Esophagus muscularis mucosa (tissue), 4 donors: Measurements from ENCODE around the gene SLC16A11. TPM values are rescaled to one million over a fixed set of nuclear protein-coding genes. Genes with fewer than 3 reads are reported as not detected.

Source experiments
- DNase-seq: peaks from one replicate; pipeline ENCODE4 v3.0.0-alpha.2; 2017; ENCODE audit errors: extremely low spot score
- H3K27ac ChIP-seq, 4 donors: fragments of 200-600 bp; sonication (generic); replicated peaks in 1 of 4; 1 replicate in 3 of 4; 2 replicates in 1 of 4; pipeline ENCODE4 v1.5.1; 2016 to 2019; ENCODE audit warnings: mild to moderate bottlenecking in 1 of 4
- H3K27me3 ChIP-seq, 4 donors: fragments of 200-600 bp; sonication (generic); one replicate each; pipeline versions ENCODE4 v1.5.1 to v1.6.0; 2016 to 2019
- H3K36me3 ChIP-seq, 4 donors: fragments of 200-600 bp; sonication (generic); one replicate each; pipeline ENCODE4 v1.5.1; 2016 to 2019
- H3K4me1 ChIP-seq, 4 donors: fragments of 200-600 bp; sonication (generic); one replicate each; pipeline ENCODE4 v1.5.1; 2016 to 2019
- H3K4me3 ChIP-seq, 4 donors: fragments of 200-600 bp; sonication (generic); 1 replicate in 2 of 4; 2 replicates in 2 of 4; pipeline ENCODE4 v1.5.1; 2016 to 2019; ENCODE audit warnings: mild to moderate bottlenecking in 4 of 4, moderate library complexity in 1 of 4
- H3K9me3 ChIP-seq, 4 donors: fragments of 200-600 bp; sonication (generic); 1 replicate in 3 of 4; 2 replicates in 1 of 4; pipeline ENCODE4 v1.5.1; 2016 to 2019
- EP300 ChIP-seq: sonication (generic); formaldehyde crosslinking; IDR thresholded peaks from one replicate; pipeline ENCODE4 v1.6.1; 2017; ENCODE audit warnings: antibody characterized with exemption
- POLR2A ChIP-seq: fragments of 450-650 bp; IDR thresholded peaks from one replicate; pipeline ENCODE4 v1.6.1; 2017; ENCODE audit warnings: antibody characterized with exemption, moderate library complexity, mild to moderate bottlenecking, low read depth
- POLR2AphosphoS5 ChIP-seq, 2 donors: sonication (generic); formaldehyde crosslinking; IDR thresholded peaks; one replicate each; pipeline ENCODE4 v1.6.1; 2017; ENCODE audit warnings: antibody characterized with exemption in 2 of 2
- WGBS: methylation state at CpG from one replicate; pipeline ENCODE4 v1.1.5; 2018; 5-methylcytosine and 5-hydroxymethylcytosine counted together
- intact Hi-C: fragments of 100-400 bp; cut with DNase I; formaldehyde crosslinking; loops from one replicate; pipeline ENCODE4 v1.15.1; 2023
- total RNA-seq, 4 donors: library from RNA; depleted of rRNA; stranded (reverse); fragments of >200 nt; gene quantifications; one replicate each; pipeline versions ENCODE4 v1.1.0 to v1.2.1, GENCODE V29; 2016
- TF ChIP-seq, protein P1 (sequence below), 3 experiments: fragments of 200-600 bp in 2 of 3; fragments of 450-650 bp in 1 of 3; sonication (generic) in 2 of 3; IDR thresholded peaks; one replicate each; pipeline ENCODE4 v1.5.1; 2017 to 2019; ENCODE audit warnings: antibody characterized with exemption in 3 of 3, mild to moderate bottlenecking in 2 of 3, moderate library complexity in 1 of 3

The SLC16A11 gene
- total RNA-seq, 4 donors from 2014 or later = 0.17 to 0.99 (median 0.26) TPM; not detected in 1

DNA sequence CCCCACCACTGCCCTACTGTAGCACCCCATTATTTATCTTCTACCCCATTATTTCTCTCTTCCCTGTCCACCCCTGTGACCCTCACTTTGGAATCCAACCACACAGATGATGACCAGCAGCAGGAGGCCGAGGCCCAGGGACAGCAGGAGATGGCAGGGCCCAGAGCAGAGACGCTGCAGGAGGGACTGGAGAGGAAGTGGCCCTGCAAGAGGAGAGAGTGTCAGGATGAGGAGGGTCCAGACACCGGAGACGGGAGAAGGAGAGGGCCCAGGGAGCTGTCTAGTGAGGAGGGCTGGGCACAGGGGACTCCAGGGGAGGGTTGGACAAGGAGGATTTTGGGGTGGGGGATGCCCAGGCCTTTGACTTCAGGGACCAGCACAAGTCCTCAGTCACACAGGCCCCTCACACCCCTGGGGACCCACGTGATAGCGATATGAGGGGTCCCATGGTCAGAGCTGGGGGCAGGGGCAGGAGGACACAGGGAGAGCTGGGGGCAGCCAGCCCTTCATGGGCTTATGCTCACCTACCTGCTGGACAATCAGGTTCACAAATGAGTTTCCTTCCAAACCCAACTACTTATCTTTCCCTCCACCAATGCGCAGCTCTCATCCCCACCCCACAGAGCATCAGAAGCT is 34.1 kb upstream of the SLC16A11 start:
- TF ChIP-seq POLR2AphosphoS5 (IDR thresholded peaks at IDR 0.05) (no peak), EP300 (no peak), POLR2A (no peak)
- TF ChIP-seq, protein P1, sequence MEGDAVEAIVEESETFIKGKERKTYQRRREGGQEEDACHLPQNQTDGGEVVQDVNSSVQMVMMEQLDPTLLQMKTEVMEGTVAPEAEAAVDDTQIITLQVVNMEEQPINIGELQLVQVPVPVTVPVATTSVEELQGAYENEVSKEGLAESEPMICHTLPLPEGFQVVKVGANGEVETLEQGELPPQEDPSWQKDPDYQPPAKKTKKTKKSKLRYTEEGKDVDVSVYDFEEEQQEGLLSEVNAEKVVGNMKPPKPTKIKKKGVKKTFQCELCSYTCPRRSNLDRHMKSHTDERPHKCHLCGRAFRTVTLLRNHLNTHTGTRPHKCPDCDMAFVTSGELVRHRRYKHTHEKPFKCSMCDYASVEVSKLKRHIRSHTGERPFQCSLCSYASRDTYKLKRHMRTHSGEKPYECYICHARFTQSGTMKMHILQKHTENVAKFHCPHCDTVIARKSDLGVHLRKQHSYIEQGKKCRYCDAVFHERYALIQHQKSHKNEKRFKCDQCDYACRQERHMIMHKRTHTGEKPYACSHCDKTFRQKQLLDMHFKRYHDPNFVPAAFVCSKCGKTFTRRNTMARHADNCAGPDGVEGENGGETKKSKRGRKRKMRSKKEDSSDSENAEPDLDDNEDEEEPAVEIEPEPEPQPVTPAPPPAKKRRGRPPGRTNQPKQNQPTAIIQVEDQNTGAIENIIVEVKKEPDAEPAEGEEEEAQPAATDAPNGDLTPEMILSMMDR (IDR thresholded peaks at IDR 0.05) = no peak
- Histone ChIP-seq H3K4me3 (peak overlapping the region in 1 of 4 donors; percentile 7), H3K36me3 (no peaks in the 10 kb centered on the region), H3K4me1 (peaks cover 0 to 4% (median 0%) of the 10 kb centered on the region in 4 donors), H3K27ac (no peak overlapping the region), H3K27me3 (peaks cover 0 to 4% (median 0%) of the 10 kb centered on the region in 4 donors), H3K9me3 (no peaks in the 10 kb centered on the region)
- 79% methylated on average over 7 of the region's 7 CpGs for WGBS
- intact Hi-C loops = no loop called here
- DNase-seq = no peak

GRCh38 chr17:7074931-7075330 is 31.0 kb upstream of the SLC16A11 start:
- Histone ChIP-seq H3K4me3 (no peak overlapping the region), H3K9me3 (no peaks in the 10 kb centered on the region), H3K36me3 (no peaks in the 10 kb centered on the region), H3K27me3 (no peaks in the 10 kb centered on the region), H3K4me1 (no peaks in the 10 kb centered on the region), H3K27ac (no peak overlapping the region)
- intact Hi-C loops = no loop called here
- no peak for DNase-seq
- WGBS = 90% methylated on average over 14 of the region's 14 CpGs
- TF ChIP-seq, protein P1 (IDR thresholded peaks at IDR 0.05) = no peak
- TF ChIP-seq POLR2A (no peak), EP300 (no peak), POLR2AphosphoS5 (IDR thresholded peaks at IDR 0.05) (no peak)

DNA sequence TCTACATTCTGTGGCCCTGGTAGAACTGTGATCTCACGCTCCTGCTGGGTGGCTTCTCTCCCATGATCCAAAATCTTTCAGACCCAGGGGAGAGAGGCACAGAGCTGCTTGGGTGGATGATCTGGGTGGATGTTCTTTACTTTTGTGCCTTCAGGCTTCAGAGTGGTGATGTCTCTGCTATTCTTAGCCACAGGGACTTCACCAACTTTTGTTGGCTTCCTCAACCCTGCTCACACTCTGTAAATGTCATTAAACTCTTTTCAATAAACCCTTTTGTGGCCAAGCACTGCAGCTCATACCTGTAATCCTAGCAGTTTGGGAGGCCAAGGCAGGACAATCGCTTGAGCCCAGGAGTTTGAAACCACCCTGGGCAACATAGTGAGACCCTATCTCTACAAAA is 28.5 kb upstream of the SLC16A11 start:
- intact Hi-C loops = no loop called here
- TF ChIP-seq POLR2AphosphoS5 (IDR thresholded peaks at IDR 0.05) = no peak
- TF ChIP-seq POLR2A = no peak
- H3K27ac ChIP-seq = no peak overlapping the region
- no peak for DNase-seq
- H3K4me3 ChIP-seq = no peak overlapping the region
- 89% methylated on average over 2 of the region's 2 CpGs for WGBS
- no peaks in the 10 kb centered on the region for H3K27me3 ChIP-seq
- H3K9me3 ChIP-seq = peaks cover 0 to 16% (median 9%) of the 10 kb centered on the region in 4 donors
- no peaks in the 10 kb centered on the region for H3K4me1 ChIP-seq
- H3K36me3 ChIP-seq = no peaks in the 10 kb centered on the region

GRCh38 chr17:7070712-7071111 is 26.8 kb upstream of the SLC16A11 start:
- Histone ChIP-seq H3K4me1 (no peaks in the 10 kb centered on the region), H3K4me3 (no peak overlapping the region), H3K36me3 (no peaks in the 10 kb centered on the region), H3K27me3 (peaks cover 0 to 3% (median 0%) of the 10 kb centered on the region in 4 donors), H3K9me3 (peaks cover 0 to 17% (median 9%) of the 10 kb centered on the region in 4 donors), H3K27ac (no peak overlapping the region)
- 78% methylated on average over 3 of the region's 3 CpGs for WGBS
- TF ChIP-seq POLR2A (no peak), POLR2AphosphoS5 (IDR thresholded peaks at IDR 0.05) (no peak), EP300 (no peak)
- TF ChIP-seq, protein P1 (IDR thresholded peaks at IDR 0.05) = no peak
- intact Hi-C loops = no loop called here
- no peak for DNase-seq

DNA sequence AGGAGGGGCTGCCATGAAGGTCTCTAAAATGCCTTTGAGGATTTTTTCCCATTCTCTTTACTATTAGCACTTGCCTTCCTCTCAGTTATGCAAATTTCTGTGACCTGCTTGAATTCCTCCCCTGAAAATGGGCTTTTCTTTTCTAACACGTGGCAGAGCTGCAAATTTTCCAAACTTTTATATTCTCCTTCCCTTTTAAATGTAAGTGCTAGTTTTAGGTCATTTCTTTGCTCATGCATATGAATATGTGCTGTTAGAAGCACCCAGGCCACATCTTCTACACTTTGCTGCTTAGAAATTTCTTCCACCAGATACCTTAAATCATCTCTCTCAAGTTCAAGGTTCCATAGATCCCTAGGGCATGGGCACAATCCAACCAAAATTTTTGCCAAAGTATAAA is 24.4 kb upstream of the SLC16A11 start:
- no peak overlapping the region for H3K27ac ChIP-seq
- peaks cover 0 to 17% (median 9%) of the 10 kb centered on the region in 4 donors for H3K9me3 ChIP-seq
- H3K4me3 ChIP-seq = no peak overlapping the region
- TF ChIP-seq POLR2A = no peak
- no peak for TF ChIP-seq EP300
- TF ChIP-seq, protein P1 (IDR thresholded peaks at IDR 0.05) = no peak
- TF ChIP-seq POLR2AphosphoS5 (IDR thresholded peaks at IDR 0.05) = no peak
- no peak for DNase-seq
- no peaks in the 10 kb centered on the region for H3K4me1 ChIP-seq
- H3K27me3 ChIP-seq = peaks cover 0 to 3% (median 0%) of the 10 kb centered on the region in 4 donors
- H3K36me3 ChIP-seq = no peaks in the 10 kb centered on the region
- intact Hi-C loops = no loop called here
- WGBS = 33% methylated on average over 1 of the region's 1 CpG
